ENCODE results near the gene KCND2. TPM values are rescaled to one million over a fixed set of nuclear protein-coding genes. Genes with fewer than 3 reads are reported as not detected.
A peak's percentile ranks its signal among the peaks of the same experiment; 100 is the strongest.
"Not testable (repeated sequence)": the region's sequence is repeated elsewhere in the genome, so short reads cannot be mapped to it uniquely, and the experiment has no call there.

Gene KCND2
- 0.61 TPM for total RNA-seq
- long read RNA-seq: 0 reads

- H3K4me3 ChIP-seq: peak within 1 kb of the TSS; percentile 50
- intact Hi-C loops (cut with DNase I): no loop called here
- H3K27ac ChIP-seq: no peak within 1 kb of the TSS
- no peaks in the 10 kb centered on the region for H3K36me3 ChIP-seq
- H3K9me3 ChIP-seq: no peaks in the 10 kb centered on the region
- no peak for ATAC-seq
- TF ChIP-seq CTCF (IDR thresholded peaks at IDR 0.05): no peak
- DNase-seq: peak; percentile 48
- no peaks in the 10 kb centered on the region for H3K4me1 ChIP-seq
- peaks cover 5% of the 10 kb centered on the region for H3K27me3 ChIP-seq
Observed at GRCh38 chr7:120272701-120273475, at the start of gene KCND2. TSS of gene KCND2 (plus strand) at chr7:120273175.

GRCh38 chr7:120226188-120226587, 46.8 kb upstream of the KCND2 start:
- no peak for ATAC-seq
- no peak for DNase-seq
- Histone ChIP-seq H3K9me3 (no peaks in the 10 kb centered on the region), H3K27me3 (no peaks in the 10 kb centered on the region), H3K27ac (no peak overlapping the region), H3K4me3 (no peak overlapping the region), H3K4me1 (no peaks in the 10 kb centered on the region), H3K36me3 (no peaks in the 10 kb centered on the region)
- no peak for TF ChIP-seq CTCF (IDR thresholded peaks at IDR 0.05)
- intact Hi-C loops (cut with DNase I): no loop called here

- no peaks in the 10 kb centered on the region for H3K4me1 ChIP-seq
- ATAC-seq: no peak
- TF ChIP-seq CTCF (IDR thresholded peaks at IDR 0.05): no peak
Observed at GRCh38 chr7:120227255-120227654, 45.7 kb upstream of the KCND2 start.

GRCh38 chr7:120229084-120229483, 43.9 kb upstream of the KCND2 start:
- Histone ChIP-seq H3K36me3 (no peaks in the 10 kb centered on the region), H3K27ac (no peak overlapping the region), H3K4me3 (no peak overlapping the region), H3K4me1 (no peaks in the 10 kb centered on the region), H3K9me3 (no peaks in the 10 kb centered on the region), H3K27me3 (no peaks in the 10 kb centered on the region)
- ATAC-seq (no peak), DNase-seq (no peak)
- intact Hi-C loops (cut with DNase I): no loop called here
- TF ChIP-seq CTCF (IDR thresholded peaks at IDR 0.05): no peak

More at GRCh38 chr7:120227255-120227654, 45.7 kb upstream of the KCND2 start:
- Histone ChIP-seq H3K27me3 (no peaks in the 10 kb centered on the region), H3K36me3 (no peaks in the 10 kb centered on the region), H3K9me3 (no peaks in the 10 kb centered on the region), H3K4me3 (no peak overlapping the region), H3K27ac (no peak overlapping the region)
- no peak for DNase-seq
- intact Hi-C loops (cut with DNase I): no loop called here

- Histone ChIP-seq H3K27me3 (no peaks in the 10 kb centered on the region), H3K9me3 (no peaks in the 10 kb centered on the region), H3K4me3 (no peak overlapping the region), H3K27ac (no peak overlapping the region), H3K36me3 (no peaks in the 10 kb centered on the region), H3K4me1 (no peaks in the 10 kb centered on the region)
- ATAC-seq: no peak
- DNase-seq: no peak
- intact Hi-C loops (cut with DNase I): no loop called here
- no peak for TF ChIP-seq CTCF (IDR thresholded peaks at IDR 0.05)
Observed at GRCh38 chr7:120233338-120233737, 39.6 kb upstream of the KCND2 start.

- H3K27ac ChIP-seq; H3K9me3 ChIP-seq; H3K36me3 ChIP-seq; DNase-seq; H3K4me1 ChIP-seq; ATAC-seq; intact Hi-C loops (cut with DNase I); H3K27me3 ChIP-seq; H3K4me3 ChIP-seq: not testable (repeated sequence)
Observed at GRCh38 chr7:120240350-120240749, 32.6 kb upstream of the KCND2 start.
